ENCODE data around the gene LRCOL1. TPM values are rescaled to one million over a fixed set of nuclear protein-coding genes. Genes with fewer than 3 reads are reported as not detected.

Gene LRCOL1
- total and polyA plus RNA-seq, 2 experiments from 2014 or later: 1.7 TPM; not detected in 1

DNA sequence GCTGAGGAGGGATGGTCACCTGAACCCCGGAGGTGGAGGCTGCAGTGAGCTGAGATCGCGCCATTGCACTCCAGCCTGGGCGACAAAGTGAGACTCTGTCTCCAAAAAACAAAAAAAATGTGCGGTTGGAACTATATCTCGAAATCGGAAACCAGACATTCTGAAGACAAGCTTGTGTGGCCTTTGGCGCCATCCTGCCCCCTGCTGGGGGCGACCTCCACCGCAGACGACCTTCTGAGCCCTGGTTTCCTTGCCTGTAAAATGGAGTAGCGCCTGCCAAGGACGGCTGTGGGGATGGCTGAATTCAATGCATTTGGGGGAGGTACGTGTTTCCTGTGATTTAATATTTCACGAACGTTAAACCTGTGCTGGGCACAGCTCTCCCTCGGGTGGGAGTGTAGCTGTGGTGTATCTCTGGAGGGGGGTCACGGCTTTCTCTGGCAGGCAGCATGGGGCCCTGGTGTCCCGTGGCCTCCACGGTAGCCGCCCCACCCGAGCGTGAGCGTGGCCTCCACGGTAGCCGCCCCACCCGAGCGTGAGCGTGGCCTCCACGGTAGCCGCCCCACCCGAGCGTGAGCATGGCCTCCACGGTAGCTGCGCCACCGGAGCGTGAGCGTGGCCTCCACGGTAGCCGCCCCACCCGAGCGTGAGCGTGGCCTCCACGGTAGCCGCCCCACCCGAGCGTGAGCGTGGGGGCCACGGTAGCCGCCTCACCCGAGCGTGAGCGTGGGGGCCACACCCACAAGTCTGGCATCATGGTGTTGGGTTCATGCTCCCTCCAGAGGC, 55.3 kb downstream of the LRCOL1 start:
- Histone ChIP-seq H3K4me1 (ENCODE audit: insufficient read depth) (0 out of 2 replicates have a peak, but pooled peaks cover 4% of the 10 kb centered on the region), H4K20me1 (replicated peaks; ENCODE audit: insufficient read depth) (no peaks in the 10 kb centered on the region), H2AFZ (no peak overlapping the region), H3K4me2 (no peak overlapping the region), H3K36me3 (ENCODE audit: insufficient read depth) (no peaks in the 10 kb centered on the region), H3K4me3 (no peak overlapping the region), H3K9me2 (ENCODE audit: insufficient read depth) (no peaks in the 10 kb centered on the region), H3K27me3 (ENCODE audit: insufficient read depth) (peaks cover 81% of the 10 kb centered on the region), H3K27ac (ENCODE audit: low read depth) (no peak overlapping the region), H3K79me2 (replicated peaks; ENCODE audit: insufficient read depth) (no peaks in the 10 kb centered on the region), H3F3A (replicated peaks; ENCODE audit: low read depth) (0 out of 2 replicates have a peak, but pooled peaks cover 4% of the 10 kb centered on the region)
- Mint-ChIP-seq H3K4me3 (no peak overlapping the region), H3K27ac (no peak overlapping the region), H3K9me3 (no peaks in the 10 kb centered on the region; the same call in 2 of the 3 replicates), H3K36me3 (ENCODE audit: low read depth) (no peaks in the 10 kb centered on the region), H3K4me1 (peaks cover 2% of the 10 kb centered on the region; the same call in 2 of the 3 replicates), H3K27me3 (ENCODE audit: insufficient read depth, low read depth, poor library complexity) (peaks cover 75% of the 10 kb centered on the region)
- no peak for ATAC-seq
- TF ChIP-seq, protein P1, sequence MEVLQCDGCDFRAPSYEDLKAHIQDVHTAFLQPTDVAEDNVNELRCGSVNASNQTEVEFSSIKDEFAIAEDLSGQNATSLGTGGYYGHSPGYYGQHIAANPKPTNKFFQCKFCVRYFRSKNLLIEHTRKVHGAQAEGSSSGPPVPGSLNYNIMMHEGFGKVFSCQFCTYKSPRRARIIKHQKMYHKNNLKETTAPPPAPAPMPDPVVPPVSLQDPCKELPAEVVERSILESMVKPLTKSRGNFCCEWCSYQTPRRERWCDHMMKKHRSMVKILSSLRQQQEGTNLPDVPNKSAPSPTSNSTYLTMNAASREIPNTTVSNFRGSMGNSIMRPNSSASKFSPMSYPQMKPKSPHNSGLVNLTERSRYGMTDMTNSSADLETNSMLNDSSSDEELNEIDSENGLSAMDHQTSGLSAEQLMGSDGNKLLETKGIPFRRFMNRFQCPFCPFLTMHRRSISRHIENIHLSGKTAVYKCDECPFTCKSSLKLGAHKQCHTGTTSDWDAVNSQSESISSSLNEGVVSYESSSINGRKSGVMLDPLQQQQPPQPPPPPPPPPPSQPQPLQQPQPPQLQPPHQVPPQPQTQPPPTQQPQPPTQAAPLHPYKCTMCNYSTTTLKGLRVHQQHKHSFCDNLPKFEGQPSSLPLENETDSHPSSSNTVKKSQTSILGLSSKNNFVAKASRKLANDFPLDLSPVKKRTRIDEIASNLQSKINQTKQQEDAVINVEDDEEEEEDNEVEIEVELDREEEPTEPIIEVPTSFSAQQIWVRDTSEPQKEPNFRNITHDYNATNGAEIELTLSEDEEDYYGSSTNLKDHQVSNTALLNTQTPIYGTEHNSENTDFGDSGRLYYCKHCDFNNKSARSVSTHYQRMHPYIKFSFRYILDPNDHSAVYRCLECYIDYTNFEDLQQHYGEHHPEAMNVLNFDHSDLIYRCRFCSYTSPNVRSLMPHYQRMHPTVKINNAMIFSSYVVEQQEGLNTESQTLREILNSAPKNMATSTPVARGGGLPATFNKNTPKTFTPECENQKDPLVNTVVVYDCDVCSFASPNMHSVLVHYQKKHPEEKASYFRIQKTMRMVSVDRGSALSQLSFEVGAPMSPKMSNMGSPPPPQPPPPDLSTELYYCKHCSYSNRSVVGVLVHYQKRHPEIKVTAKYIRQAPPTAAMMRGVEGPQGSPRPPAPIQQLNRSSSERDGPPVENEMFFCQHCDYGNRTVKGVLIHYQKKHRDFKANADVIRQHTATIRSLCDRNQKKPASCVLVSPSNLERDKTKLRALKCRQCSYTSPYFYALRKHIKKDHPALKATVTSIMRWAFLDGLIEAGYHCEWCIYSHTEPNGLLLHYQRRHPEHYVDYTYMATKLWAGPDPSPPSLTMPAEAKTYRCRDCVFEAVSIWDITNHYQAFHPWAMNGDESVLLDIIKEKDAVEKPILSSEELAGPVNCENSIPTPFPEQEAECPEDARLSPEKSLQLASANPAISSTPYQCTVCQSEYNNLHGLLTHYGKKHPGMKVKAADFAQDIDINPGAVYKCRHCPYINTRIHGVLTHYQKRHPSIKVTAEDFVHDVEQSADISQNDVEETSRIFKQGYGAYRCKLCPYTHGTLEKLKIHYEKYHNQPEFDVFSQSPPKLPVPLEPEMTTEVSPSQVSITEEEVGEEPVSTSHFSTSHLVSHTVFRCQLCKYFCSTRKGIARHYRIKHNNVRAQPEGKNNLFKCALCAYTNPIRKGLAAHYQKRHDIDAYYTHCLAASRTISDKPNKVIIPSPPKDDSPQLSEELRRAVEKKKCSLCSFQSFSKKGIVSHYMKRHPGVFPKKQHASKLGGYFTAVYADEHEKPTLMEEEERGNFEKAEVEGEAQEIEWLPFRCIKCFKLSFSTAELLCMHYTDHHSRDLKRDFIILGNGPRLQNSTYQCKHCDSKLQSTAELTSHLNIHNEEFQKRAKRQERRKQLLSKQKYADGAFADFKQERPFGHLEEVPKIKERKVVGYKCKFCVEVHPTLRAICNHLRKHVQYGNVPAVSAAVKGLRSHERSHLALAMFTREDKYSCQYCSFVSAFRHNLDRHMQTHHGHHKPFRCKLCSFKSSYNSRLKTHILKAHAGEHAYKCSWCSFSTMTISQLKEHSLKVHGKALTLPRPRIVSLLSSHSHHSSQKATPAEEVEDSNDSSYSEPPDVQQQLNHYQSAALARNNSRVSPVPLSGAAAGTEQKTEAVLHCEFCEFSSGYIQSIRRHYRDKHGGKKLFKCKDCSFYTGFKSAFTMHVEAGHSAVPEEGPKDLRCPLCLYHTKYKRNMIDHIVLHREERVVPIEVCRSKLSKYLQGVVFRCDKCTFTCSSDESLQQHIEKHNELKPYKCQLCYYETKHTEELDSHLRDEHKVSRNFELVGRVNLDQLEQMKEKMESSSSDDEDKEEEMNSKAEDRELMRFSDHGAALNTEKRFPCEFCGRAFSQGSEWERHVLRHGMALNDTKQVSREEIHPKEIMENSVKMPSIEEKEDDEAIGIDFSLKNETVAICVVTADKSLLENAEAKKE (CRISPR knock-in tag; IDR thresholded peaks at IDR 0.05): no peak
- TF ChIP-seq CREB1 (CRISPR knock-in tag; IDR thresholded peaks at IDR 0.05; ENCODE audit: low read depth) (no peak), CTCF (conservative IDR thresholded peaks at IDR 0.05; ENCODE audit: low read depth in 2 of 2) (peak; percentile 63 to 73), JUNB (IDR thresholded peaks at IDR 0.05; ENCODE audit: unreplicated experiment) (no peak)
- peak; percentile 68 for DNase-seq (ENCODE audit: low spot score)

Small RNAs within 50 kb of the gene (microRNA-seq; reads per million reads assigned to microRNA genes)
- gene MIR6763: 0.66 reads per million

Small RNAs within 50 kb of the gene (small RNA-seq; reads per million reads assigned to genes)
- gene MIR6763 (ENCODE audit: low replicate concordance): not detected

Other genes with a start within 250 kb of the LRCOL1 start
- 65.9 and 89.8 TPM in 2 replicates for gene FBRSL1, start 120.4 kb downstream of the LRCOL1 start, total RNA-seq (2014; rRNA removed; shearing (Covaris generic))
- 29.5 and 37.8 TPM in 2 replicates for gene FBRSL1, start 120.4 kb downstream of the LRCOL1 start, polyA plus RNA-seq (2016; fragmentation: Nextera tagmentation; extraction: Ambion mirVana)
- gene P2RX2, start 8.2 kb upstream of the LRCOL1 start, total RNA-seq (2014; rRNA removed; shearing (Covaris generic)): 1.7 and 3.0 TPM in 2 replicates
- gene P2RX2, start 8.2 kb upstream of the LRCOL1 start, polyA plus RNA-seq (2016; fragmentation: Nextera tagmentation; extraction: Ambion mirVana): 1.1 and 2.3 TPM in 2 replicates
- gene POLE, start 76.8 kb upstream of the LRCOL1 start, total RNA-seq (2014; rRNA removed; shearing (Covaris generic)): 90.3 and 125 TPM in 2 replicates
- gene POLE, start 76.8 kb upstream of the LRCOL1 start, polyA plus RNA-seq (2016; fragmentation: Nextera tagmentation; extraction: Ambion mirVana): 29.6 and 33.6 TPM in 2 replicates
- gene PXMP2, start 77.0 kb upstream of the LRCOL1 start, total RNA-seq (2014; rRNA removed; shearing (Covaris generic)): 17.3 and 17.4 TPM in 2 replicates
- 19.7 and 24.5 TPM in 2 replicates for gene PXMP2, start 77.0 kb upstream of the LRCOL1 start, polyA plus RNA-seq (2016; fragmentation: Nextera tagmentation; extraction: Ambion mirVana)
- gene PGAM5, start 100.3 kb upstream of the LRCOL1 start, total RNA-seq (2014; rRNA removed; shearing (Covaris generic)): 99.7 and 108 TPM in 2 replicates
- gene PGAM5, start 100.3 kb upstream of the LRCOL1 start, polyA plus RNA-seq (2016; fragmentation: Nextera tagmentation; extraction: Ambion mirVana): 31.1 and 33.0 TPM in 2 replicates
- 63.7 and 68.4 TPM in 2 replicates for gene ANKLE2, start 151.2 kb upstream of the LRCOL1 start, total RNA-seq (2014; rRNA removed; shearing (Covaris generic))
- 25.1 and 27.2 TPM in 2 replicates for gene ANKLE2, start 151.2 kb upstream of the LRCOL1 start, polyA plus RNA-seq (2016; fragmentation: Nextera tagmentation; extraction: Ambion mirVana)
- gene GOLGA3, start 218.3 kb upstream of the LRCOL1 start, total RNA-seq (2014; rRNA removed; shearing (Covaris generic)): 36.4 and 57.8 TPM in 2 replicates
- gene GOLGA3, start 218.3 kb upstream of the LRCOL1 start, polyA plus RNA-seq (2016; fragmentation: Nextera tagmentation; extraction: Ambion mirVana): 10.3 and 12.7 TPM in 2 replicates